ENCODE measurements around the gene VCAM1.

DNA sequence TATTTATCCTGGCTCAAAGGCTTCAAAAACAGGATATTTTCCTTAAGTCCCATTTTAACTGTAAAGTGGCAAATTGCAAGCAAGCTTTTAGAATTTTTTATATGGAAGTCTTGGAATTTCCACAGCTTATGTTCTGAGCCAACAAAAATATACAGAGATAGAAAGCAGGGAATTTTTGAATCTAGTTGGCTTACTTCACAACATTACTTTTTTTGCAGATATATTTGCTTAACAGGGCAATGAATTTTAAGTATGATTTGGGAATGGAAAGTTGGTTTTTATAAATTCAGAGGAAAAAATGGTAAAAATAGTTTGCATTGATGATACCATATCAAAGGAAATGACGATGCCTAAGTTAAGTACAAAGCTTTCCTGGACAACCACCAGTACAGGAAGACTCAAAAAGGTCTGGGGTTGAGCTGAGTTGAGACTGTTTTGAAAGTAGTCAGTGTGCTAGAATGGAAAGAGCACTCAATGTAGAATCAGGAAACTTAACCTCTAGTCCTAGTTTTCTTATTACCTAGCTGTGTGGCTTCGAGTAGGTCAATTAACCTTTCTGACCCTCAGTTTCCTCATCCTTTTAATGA lies 11.0 kb upstream of the VCAM1 start:
- no peak for TF ChIP-seq POLR2A (IDR thresholded peaks at IDR 0.05; ENCODE audit: low read depth, low read length)
- TF ChIP-seq POLR2AphosphoS5 (IDR thresholded peaks at IDR 0.05; ENCODE audit: low read depth, low read length), result no peak

All from GM12891 (cell line).